A673 (cell line): ENCODE data around the gene RNF141. TPM values are rescaled to one million over a fixed set of nuclear protein-coding genes. Genes with fewer than 3 reads are reported as not detected.
A peak's percentile ranks its signal among the peaks of the same experiment; 100 is the strongest.

Experiments
- BruUV-seq: library from RNA; stranded (reverse); fragments of 400-500 nt; replicated peaks from 2 replicates; lab custom pipeline; 2021; lab: Mats Ljungman, UMichigan
- CTCF ChIA-PET: fragments of 300-600 bp; sonication (Branson Sonifier 250); formaldehyde crosslinking; loops from one replicate; lab custom pipeline; 2022; ENCODE audit warnings: antibody characterized with exemption; lab: Charles Lee
- POLR2A ChIA-PET: fragments of 300-600 bp; sonication (Branson Sonifier 250); formaldehyde crosslinking; loops from one replicate; lab custom pipeline; 2022; ENCODE audit warnings: antibody characterized with exemption; ENCODE audit not compliant: low non-redundant PET; lab: Charles Lee
- DNase-seq: peaks from one replicate; pipeline ENCODE4 v3.0.0-alpha.2; 2015; ENCODE audit warnings: low spot score
- H3K27ac ChIP-seq: fragments of 200-600 bp; sonication (generic); 2 replicates; pipeline ENCODE4 v1.5.1; 2016; ENCODE audit warnings: mixed run types, low read depth, mild to moderate bottlenecking, mixed read lengths, antibody characterized with exemption, low read length; ENCODE audit not compliant: poor library complexity, severe bottlenecking
- H3K27me3 ChIP-seq: fragments of 200-600 bp; sonication (generic); replicated peaks from 2 replicates; pipeline ENCODE4 v1.6.1; 2017; ENCODE audit warnings: mixed run types, low read depth, mild to moderate bottlenecking, mixed read lengths, antibody characterized with exemption, low read length; ENCODE audit not compliant: insufficient read depth, poor library complexity
- H3K36me3 ChIP-seq: fragments of 200-600 bp; sonication (generic); 2 replicates; pipeline ENCODE4 v1.6.1; 2016; ENCODE audit warnings: mixed run types, mild to moderate bottlenecking, mixed read lengths, antibody characterized with exemption, low read length; ENCODE audit not compliant: insufficient read depth, poor library complexity, severe bottlenecking
- H3K4me1 ChIP-seq: fragments of 200-600 bp; sonication (generic); 2 replicates; pipeline ENCODE4 v1.6.1; 2017; ENCODE audit warnings: mixed run types, mild to moderate bottlenecking, mixed read lengths, antibody characterized with exemption, low read length; ENCODE audit not compliant: insufficient read depth, poor library complexity, severe bottlenecking
- H3K4me3 ChIP-seq: fragments of 200-600 bp; sonication (generic); 2 replicates; pipeline ENCODE4 v1.5.1; 2016; ENCODE audit warnings: low read depth, mixed run types, mild to moderate bottlenecking, mixed read lengths, low read length; ENCODE audit not compliant: poor library complexity, severe bottlenecking
- H3K9me3 ChIP-seq: fragments of 200-600 bp; sonication (generic); 2 replicates; pipeline ENCODE4 v1.6.1; 2016; ENCODE audit warnings: mixed run types, low read depth, mild to moderate bottlenecking, mixed read lengths, antibody characterized with exemption, low read length; ENCODE audit not compliant: poor library complexity, severe bottlenecking
- CTCF ChIP-seq: fragments of 300-800, 200-600 bp; sonication (generic); conservative IDR thresholded peaks from 2 replicates; pipeline ENCODE4 v1.5.1; 2017; ENCODE audit warnings: low read depth, mild to moderate bottlenecking, antibody characterized with exemption, low read length, moderate library complexity, mixed read lengths
- EZH2 ChIP-seq: fragments of 200-600 bp; sonication (generic); IDR thresholded peaks from 2 replicates; pipeline ENCODE4 v1.6.1; 2017; ENCODE audit warnings: borderline replicate concordance, low read depth, mild to moderate bottlenecking, mixed read lengths, antibody characterized with exemption, low read length; ENCODE audit not compliant: poor library complexity, severe bottlenecking
- intact Hi-C: fragments of 100-400 bp; cut with micrococcal nuclease; formaldehyde crosslinking; loops from one replicate; pipeline ENCODE4 v1.10.0; 2022; ENCODE audit not compliant: unreplicated experiment
- total RNA-seq: library from RNA; stranded (reverse); gene quantifications from 2 replicates; pipeline ENCODE4 v1.2.3, GENCODE V29; 2021

The RNF141 gene
- total RNA-seq, 1 experiment from 2014 or later: 36.4 TPM

DNA sequence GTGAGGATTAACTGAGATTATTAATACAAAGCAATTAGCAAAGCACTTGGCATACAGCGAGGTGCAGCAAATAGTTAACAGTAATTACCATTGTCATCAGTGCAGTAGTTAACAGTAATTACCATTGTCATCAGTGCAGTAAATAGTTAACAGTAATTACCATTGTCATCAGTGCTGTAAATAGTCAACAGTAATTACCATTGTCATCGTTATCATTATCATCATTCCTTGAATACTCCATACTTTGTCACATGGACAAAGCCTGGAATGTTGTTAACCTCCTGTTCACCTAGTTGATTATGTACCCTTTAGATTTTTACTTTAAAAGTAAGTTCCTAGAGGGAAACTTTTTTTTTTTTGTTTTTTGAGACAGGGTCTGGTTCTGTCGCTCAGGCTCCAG lies 47.0 kb upstream of the RNF141 start:
- H3K9me3 ChIP-seq: no peaks in the 10 kb centered on the region
- intact Hi-C loops: no loop called here
- H3K4me3 ChIP-seq: no peak overlapping the region
- H3K36me3 ChIP-seq: no peaks in the 10 kb centered on the region
- H3K27me3 ChIP-seq: no peaks in the 10 kb centered on the region
- peaks cover 67% of the 10 kb centered on the region for H3K4me1 ChIP-seq
- POLR2A ChIA-PET: no interaction called here
- H3K27ac ChIP-seq: no peak overlapping the region
- no peak for DNase-seq
- TF ChIP-seq CTCF (no peak), EZH2 (no peak)
- BruUV-seq: no TSS peak
- CTCF ChIA-PET: no interaction called here

DNA sequence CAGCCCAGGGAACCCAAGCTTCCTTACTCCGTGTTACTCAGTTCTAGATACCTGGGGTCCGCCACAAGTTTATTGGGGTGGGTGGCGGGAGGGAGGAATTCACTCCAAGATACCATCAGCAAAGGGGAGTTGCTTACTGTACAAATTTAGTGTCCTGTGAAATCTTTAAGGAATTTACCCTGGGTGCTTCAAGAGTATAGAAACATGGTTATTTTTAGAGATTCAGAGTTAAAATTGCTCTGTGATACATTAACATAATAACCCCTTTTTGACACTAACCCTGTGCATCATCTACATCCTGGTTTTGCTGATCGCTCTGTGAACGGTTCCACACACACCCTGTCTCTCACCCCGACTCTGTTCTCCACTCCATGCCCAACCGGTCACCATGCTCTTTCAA lies 46.4 kb upstream of the RNF141 start:
- Histone ChIP-seq H3K36me3 (no peaks in the 10 kb centered on the region), H3K27me3 (no peaks in the 10 kb centered on the region), H3K4me3 (no peak overlapping the region), H3K4me1 (peaks cover 62% of the 10 kb centered on the region), H3K9me3 (no peaks in the 10 kb centered on the region), H3K27ac (peak overlapping the region; percentile 62)
- ChIA-PET CTCF (no interaction called here), POLR2A (no interaction called here)
- DNase-seq: no peak
- intact Hi-C loops: no loop called here
- TF ChIP-seq EZH2: no peak
- TF ChIP-seq CTCF: no peak
- no TSS peak for BruUV-seq

DNA sequence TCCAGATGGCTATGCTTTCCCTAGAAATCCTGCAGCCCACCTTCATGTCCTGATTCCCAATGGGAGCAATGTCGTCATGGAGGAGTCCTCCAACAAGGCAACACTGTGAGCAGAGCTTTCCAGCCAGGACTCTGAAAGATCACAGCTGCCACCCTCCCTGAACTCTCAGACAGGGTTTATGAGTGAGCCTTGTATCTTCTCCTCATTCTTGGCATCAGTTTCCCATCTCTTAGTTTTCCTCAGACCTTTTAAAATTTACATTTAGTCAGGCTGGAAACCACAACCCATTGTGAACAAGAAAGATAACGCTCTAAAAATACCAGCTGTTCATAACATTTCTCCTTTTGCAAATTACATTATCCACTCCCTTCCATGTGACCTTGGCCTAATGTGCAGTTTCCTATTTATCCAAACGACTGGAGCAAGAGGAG lies 43.1 kb upstream of the RNF141 start:
- CTCF ChIA-PET: interaction anchor here (0.6 kb wide), 1 partner anchor 43 kb away, joined by 3 read pairs; the partner anchor contains the start of gene RNF141
- no TSS peak for BruUV-seq
- no peaks in the 10 kb centered on the region for H3K27me3 ChIP-seq
- POLR2A ChIA-PET: no interaction called here
- no peaks in the 10 kb centered on the region for H3K36me3 ChIP-seq
- intact Hi-C loops: no loop called here
- no peak overlapping the region for H3K27ac ChIP-seq
- TF ChIP-seq EZH2: no peak
- TF ChIP-seq CTCF: no peak
- peaks cover 30% of the 10 kb centered on the region for H3K4me1 ChIP-seq
- peak; percentile 17 for DNase-seq
- H3K9me3 ChIP-seq: no peaks in the 10 kb centered on the region
- H3K4me3 ChIP-seq: no peak overlapping the region
